ENCODE results near the gene WDCP. TPM values are rescaled to one million over a fixed set of nuclear protein-coding genes. Genes with fewer than 3 reads are reported as not detected.
A peak's percentile ranks its signal among the peaks of the same experiment; 100 is the strongest.

The WDCP gene
- total and polyA plus RNA-seq, 4 donors = 2.1 to 9.1 (median 6.1) TPM

DNA sequence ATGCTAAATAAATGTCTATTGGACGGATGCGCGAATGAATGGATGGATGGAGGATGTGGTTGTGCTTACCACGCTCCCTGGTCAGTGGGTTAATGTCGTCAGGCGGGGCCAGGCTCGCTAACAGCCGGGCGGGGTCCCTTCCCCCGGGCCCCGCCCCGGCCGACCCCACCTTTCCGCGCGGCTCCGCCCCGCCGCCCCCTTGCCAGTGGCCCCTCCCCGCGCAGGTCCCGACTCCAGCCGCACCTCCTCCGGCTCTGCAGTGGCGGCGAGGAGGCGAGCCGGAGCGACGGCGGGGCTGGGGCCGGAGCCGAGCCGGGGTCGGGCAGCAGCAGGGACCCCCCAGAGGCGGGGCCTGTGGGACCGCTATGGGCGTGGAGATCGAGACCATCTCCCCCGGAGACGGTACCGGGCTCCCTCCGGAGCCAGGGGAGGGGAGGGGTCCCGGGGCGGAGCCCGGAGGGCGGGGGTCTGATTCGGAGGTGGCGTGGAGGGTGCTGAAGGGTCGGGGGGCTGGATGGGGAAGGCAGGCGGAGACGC lies 2.4 kb upstream of the WDCP start, which contains the start of gene FKBP1B:
Gene FKBP1B (plus strand): TSS at position 257 of the 537 bp plus-strand sequence. CDS start 109 bp downstream, at position 366.
- H3K27ac ChIP-seq (ENCODE audit: low read depth in 1 of 2, low read length in 1 of 2) = peak within 1 kb of the TSS in 1 of 2 donors; percentile 54
- peaks cover 0 to 22% (median 2%) of the 10 kb centered on the region in 5 donors for H3K4me1 ChIP-seq (ENCODE audit: control insufficient read depth in 5 of 5, insufficient read depth in 5 of 5, low read length in 5 of 5)
- H3K4me3 ChIP-seq = peak within 1 kb of the TSS; percentile 73
- 1% methylated on average over 41 to 52 of the region's 52 CpGs for WGBS, 2 donors
- no peaks in the 10 kb centered on the region for H3K9me3 ChIP-seq (ENCODE audit: control insufficient read depth in 4 of 4, insufficient read depth in 3 of 4, low read length in 3 of 4)
- H3K9ac ChIP-seq (ENCODE audit: insufficient read depth in 1 of 2, low read length in 2 of 2) = no peak within 1 kb of the TSS
- no peaks in the 10 kb centered on the region for H3K36me3 ChIP-seq (ENCODE audit: control insufficient read depth in 4 of 4, insufficient read depth in 4 of 4, low read length in 4 of 4)
- DNase-seq = peak; percentile 47 to 66 (median 63)
- no peaks in the 10 kb centered on the region for H3K27me3 ChIP-seq (ENCODE audit: control insufficient read depth in 3 of 3, insufficient read depth in 3 of 3, low read length in 2 of 3)
- TF ChIP-seq, protein P1, sequence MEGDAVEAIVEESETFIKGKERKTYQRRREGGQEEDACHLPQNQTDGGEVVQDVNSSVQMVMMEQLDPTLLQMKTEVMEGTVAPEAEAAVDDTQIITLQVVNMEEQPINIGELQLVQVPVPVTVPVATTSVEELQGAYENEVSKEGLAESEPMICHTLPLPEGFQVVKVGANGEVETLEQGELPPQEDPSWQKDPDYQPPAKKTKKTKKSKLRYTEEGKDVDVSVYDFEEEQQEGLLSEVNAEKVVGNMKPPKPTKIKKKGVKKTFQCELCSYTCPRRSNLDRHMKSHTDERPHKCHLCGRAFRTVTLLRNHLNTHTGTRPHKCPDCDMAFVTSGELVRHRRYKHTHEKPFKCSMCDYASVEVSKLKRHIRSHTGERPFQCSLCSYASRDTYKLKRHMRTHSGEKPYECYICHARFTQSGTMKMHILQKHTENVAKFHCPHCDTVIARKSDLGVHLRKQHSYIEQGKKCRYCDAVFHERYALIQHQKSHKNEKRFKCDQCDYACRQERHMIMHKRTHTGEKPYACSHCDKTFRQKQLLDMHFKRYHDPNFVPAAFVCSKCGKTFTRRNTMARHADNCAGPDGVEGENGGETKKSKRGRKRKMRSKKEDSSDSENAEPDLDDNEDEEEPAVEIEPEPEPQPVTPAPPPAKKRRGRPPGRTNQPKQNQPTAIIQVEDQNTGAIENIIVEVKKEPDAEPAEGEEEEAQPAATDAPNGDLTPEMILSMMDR (IDR thresholded peaks at IDR 0.05; ENCODE audit: control extremely low read depth, extremely low read depth) = no peak
- peak; percentile 50 for ATAC-seq (ENCODE audit: insufficient read depth, low FRiP score)

DNA sequence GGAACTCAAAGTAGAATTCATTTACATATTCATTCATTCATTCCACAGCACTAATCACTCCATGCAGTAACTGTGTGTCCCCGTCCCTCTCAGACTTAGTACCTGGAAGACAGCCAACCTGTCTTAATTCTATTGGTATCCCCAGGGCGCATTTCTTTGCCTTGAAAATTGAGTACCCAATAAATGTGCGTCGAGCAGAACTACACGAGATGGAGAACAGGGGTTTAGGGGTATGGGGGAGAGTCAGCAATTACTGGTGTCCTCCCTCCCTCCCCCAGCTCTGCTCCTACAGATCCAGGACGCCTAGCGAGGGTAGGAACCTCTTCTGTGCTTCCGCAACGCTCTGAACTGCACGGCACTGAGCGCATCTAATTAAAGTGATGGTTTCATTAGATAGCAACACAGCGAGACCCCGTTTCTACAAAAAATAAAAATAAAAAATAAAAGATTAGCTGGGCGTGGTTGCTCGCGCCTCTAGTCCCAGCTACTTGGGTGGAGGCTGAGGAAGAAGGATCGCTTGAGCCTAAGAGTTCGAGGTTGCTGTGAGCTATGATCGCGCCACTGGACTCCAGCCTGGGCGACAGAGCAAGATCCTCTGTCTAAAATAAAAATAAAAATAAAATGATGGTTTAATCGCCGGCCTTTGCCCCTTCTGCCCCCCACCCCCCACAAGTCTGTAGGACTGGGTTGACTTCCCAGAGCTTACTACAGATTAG lies 1.7 kb upstream of the WDCP start:
- Histone ChIP-seq H3K27me3 (ENCODE audit: control insufficient read depth in 3 of 3, insufficient read depth in 3 of 3, low read length in 2 of 3) (no peaks in the 10 kb centered on the region), H3K36me3 (ENCODE audit: control insufficient read depth in 4 of 4, insufficient read depth in 4 of 4, low read length in 4 of 4) (no peaks in the 10 kb centered on the region), H3K4me3 (peak overlapping the region; percentile 73), H3K4me1 (ENCODE audit: control insufficient read depth in 5 of 5, insufficient read depth in 5 of 5, low read length in 5 of 5) (peaks cover 0 to 22% (median 2%) of the 10 kb centered on the region in 5 donors), H3K9me3 (ENCODE audit: control insufficient read depth in 4 of 4, insufficient read depth in 3 of 4, low read length in 3 of 4) (no peaks in the 10 kb centered on the region), H3K9ac (ENCODE audit: insufficient read depth in 1 of 2, low read length in 2 of 2) (no peak overlapping the region), H3K27ac (ENCODE audit: low read depth in 1 of 2, low read length in 1 of 2) (no peak overlapping the region)
- WGBS, 2 donors = 22 to 25% methylated on average over 23 of the region's 23 CpGs
- TF ChIP-seq, protein P1 (IDR thresholded peaks at IDR 0.05; ENCODE audit: control extremely low read depth, extremely low read depth) = no peak
- ATAC-seq (ENCODE audit: insufficient read depth, low FRiP score) = no peak
- DNase-seq = peak in 1 of 3 donors; percentile 5

DNA sequence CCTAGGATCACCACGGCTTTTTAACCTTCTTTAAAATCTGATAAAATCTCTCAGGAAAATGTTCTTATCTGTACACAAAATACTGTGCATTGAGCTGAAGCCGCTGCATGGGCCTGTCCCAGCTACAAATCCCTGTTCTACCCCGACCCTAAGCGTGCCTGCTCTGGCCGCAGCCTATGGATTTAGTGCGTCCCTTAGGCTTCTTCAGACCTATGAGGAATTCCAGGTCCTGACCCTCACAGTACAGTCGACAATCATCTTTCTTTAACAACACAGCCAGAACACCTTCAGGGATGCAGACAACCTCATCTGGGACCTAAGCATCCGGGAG lies 477 bp upstream of the WDCP start:
- Histone ChIP-seq H3K4me1 (ENCODE audit: control insufficient read depth in 5 of 5, insufficient read depth in 5 of 5, low read length in 5 of 5) (peaks cover 0 to 22% (median 4%) of the 10 kb centered on the region in 5 donors), H3K4me3 (no peak overlapping the region), H3K27ac (ENCODE audit: low read depth in 1 of 2, low read length in 1 of 2) (peak overlapping the region in 1 of 2 donors; percentile 41), H3K36me3 (ENCODE audit: control insufficient read depth in 4 of 4, insufficient read depth in 4 of 4, low read length in 4 of 4) (no peaks in the 10 kb centered on the region), H3K9me3 (ENCODE audit: control insufficient read depth in 4 of 4, insufficient read depth in 3 of 4, low read length in 3 of 4) (no peaks in the 10 kb centered on the region), H3K9ac (ENCODE audit: insufficient read depth in 1 of 2, low read length in 2 of 2) (no peak overlapping the region), H3K27me3 (ENCODE audit: control insufficient read depth in 3 of 3, insufficient read depth in 3 of 3, low read length in 2 of 3) (no peaks in the 10 kb centered on the region)
- TF ChIP-seq, protein P1 (IDR thresholded peaks at IDR 0.05; ENCODE audit: control extremely low read depth, extremely low read depth) = no peak
- DNase-seq (no peak), ATAC-seq (ENCODE audit: insufficient read depth, low FRiP score) (no peak)
- 40 to 43% methylated on average over 8 of the region's 8 CpGs for WGBS, 2 donors

Data from lung (tissue), 12 donors.